Lung microvascular endothelial cell (primary cell): ENCODE measurements around the gene FXN. TPM values are rescaled to one million over a fixed set of nuclear protein-coding genes. Genes with fewer than 3 reads are reported as not detected.

Experiments used
- DNase-seq, 2 donors: peaks; one replicate each; pipeline versions ENCODE4 v3.0.0 to v3.0.0-alpha.2; 2010; ENCODE audit warnings: low read depth in 2 of 2
- total RNA-seq: library from RNA; depleted of rRNA; stranded (reverse); fragments of >200 nt; gene quantifications from 2 replicates; pipeline ENCODE4 v1.2.1, GENCODE V29; 2014

FXN gene
- total RNA-seq, 1 donor from 2014 or later: 1.2 TPM

DNA sequence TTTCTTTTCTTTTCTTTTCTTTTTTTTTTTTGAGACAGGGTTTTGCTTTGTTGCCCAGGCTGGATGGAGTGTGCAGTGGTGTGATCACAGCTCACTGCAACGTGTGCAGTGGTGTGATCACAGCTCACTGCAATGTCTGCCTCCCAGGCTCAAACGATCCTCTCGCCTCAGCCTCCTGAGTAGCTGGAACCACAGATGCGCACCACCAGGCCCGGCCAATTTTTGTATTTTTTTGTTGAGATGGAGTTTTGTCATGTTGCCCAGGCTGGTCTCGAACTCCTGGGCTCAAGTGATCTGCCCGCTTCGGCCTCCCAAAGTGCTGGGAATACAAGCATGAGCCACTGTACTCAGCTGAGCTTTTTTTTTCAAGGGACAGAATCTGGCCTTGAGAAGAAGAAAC is 101.8 kb downstream of the FXN start:
- no peak for DNase-seq

DNA sequence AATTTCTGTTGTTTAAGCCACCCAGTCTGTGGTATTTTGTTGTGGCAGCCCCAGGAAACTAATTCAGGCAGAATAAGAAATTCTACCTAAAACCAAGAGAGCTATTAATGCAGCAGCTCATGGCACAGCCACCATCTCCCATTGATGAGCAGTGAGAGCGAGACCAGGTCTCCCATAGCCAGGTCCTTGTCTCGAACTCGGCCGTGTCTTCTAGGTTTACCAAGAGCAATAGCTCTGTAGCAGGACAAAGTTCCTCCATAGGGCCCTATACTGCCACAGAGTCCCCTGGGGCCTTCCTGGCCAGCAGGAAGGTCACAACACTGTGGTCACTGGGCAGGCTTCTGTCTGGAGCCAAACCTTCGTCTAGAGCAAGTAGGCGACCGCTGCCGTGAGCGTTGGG is 104.0 kb downstream of the FXN start:
- no peak for DNase-seq

DNA sequence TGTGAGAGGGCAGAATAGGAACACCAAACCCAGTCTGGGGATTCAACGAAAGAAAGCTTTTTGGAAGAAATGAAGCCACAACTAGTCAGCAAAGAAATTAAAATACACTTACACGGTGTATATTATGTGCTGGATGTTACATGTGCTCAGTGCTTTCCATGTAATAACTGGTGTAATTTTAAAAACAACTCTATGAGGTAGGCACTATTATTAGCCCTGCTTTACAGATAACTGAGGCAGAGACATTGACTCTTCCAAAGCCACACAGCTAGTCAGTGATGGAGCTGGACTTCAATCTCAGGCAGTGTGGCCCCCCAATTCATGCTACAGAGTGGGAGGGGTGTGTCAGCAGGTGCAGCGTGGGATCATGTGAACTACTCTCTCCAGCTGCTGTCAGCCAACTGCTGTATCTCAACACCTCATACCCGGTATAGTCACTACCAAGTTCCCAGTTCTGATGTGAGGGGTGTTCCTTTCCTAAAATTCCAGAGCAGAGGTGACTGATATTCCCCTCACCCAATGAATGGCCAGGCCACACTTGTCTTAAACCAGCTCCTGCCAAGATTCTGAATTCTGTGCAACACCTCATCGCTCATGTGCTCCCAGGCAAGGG is 104.7 kb downstream of the FXN start:
- no peak for DNase-seq

DNA sequence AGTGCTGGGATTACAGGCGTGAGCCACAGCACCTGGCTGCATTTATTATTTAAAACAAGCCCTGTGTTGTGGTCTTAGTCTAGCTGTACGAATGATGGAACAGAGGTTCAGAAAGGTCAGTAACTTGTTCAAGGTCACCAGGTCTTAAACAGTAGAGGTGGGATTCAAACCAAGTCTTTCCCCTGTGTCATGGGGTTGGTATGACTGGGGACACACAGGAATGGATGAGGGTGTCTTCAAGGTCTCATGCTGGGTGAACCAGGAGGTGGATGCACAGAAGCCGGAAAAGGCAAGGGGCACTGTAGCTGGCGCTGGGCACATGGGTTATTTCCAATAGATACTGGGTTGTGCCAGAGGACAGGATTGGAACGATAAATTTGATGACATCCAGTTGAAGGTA is 106.3 kb downstream of the FXN start:
- no peak for DNase-seq

DNA sequence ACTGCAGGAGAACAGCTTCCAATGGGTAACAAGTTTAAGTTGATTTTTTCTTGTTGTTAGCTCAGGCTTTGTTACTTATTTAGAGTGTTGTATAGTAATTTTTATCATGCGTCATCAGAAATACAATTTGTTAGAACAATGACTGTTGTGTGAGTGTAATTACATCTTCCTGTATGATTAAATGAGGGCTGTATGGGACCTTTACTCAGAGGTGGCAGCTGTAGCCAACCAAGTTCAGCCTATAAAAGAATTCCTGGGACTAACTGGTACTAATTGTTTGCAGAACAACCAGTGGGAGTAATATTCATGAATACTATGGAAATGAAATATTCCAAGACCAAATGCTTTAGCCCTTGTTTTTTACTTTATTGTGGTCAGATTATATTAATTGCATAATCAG is 107.7 kb downstream of the FXN start:
- DNase-seq: peak in 1 of 2 donors; percentile 85

DNA sequence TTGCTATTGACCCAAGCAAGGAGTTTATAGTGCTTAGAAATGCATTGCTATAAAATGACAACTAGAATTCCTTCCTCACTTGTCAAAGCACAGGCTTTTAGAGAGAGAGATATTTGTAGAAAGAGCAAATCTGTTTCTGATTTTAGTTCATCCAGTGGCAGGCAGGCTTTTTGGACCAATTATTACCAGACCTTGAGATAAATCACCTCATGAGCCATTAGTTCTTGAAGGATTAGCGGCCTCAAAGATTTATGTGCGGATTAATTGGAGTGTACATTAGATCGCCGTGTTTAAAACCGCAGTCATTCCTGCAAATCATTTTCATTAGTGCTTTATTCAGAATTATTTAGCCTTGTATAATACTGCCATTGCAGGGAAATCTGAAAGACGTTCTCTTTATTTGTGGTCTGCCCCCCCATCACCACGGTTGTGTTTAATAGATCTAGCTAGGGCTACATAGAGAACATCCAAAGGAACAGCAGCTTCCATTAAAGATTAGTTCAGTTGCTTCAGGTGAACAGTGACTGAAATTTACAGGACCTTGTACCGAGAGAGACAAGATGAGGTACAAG is 109.7 kb downstream of the FXN start:
- no peak for DNase-seq

DNA sequence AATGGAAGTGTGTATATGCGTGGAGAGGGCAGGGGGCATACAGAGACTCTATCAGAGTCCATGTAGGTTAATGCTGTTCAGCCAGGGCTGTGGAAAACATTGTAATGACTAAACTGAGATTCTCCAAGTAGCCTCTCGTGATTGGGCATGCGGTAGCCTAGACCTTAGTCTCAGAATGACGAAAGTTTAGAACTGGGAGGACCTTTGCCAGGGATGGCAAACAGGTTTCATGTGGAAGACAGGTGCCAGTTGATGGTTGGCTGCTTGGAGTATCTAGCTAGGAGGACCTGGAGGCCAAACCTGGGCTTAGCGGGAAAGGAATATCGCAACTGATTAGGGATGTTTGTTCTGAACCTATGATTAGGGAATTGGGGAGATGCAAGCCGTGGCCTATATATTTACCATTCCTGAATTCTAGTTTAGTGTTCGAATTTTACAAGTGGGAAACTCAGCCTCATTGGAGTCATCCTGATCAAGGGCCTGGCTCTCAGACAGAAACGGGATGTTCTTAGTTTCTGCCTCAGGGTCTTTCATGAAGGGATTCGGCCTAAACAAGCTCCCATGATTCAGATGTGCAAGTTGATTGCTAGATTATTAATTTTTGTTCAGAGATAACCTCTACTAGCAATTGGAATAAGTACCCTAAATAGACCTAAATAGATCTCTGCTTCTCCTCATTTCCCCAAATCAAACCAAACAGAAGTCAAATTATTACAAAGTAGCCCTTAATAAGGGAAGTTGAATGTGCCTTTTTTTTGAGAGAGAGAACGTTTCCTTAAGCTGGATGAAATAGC is 111.7 kb downstream of the FXN start:
- DNase-seq: no peak

DNA sequence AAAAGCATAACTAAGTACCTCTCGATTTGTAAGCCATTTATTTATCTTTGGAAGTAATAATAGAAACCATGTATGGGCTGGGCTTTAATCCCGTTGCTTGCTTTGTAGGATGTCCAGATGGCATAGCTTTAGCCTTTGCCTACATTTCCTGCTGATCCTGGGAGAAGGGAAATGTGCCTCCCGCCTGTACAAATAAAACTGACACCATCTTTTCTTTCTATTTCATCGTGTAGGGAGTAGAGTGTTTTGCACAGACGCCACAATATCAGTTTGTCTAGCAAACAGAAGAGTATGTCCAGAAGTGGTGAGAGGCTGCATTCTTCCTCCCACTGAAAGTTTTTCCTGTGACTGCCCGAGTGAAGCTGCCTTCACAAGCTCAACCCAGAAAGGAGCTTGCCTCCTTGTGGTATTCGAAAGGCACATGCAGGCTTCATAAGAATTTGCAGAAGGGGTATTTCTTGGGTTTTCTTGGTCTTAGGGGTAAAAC is 113.8 kb downstream of the FXN start:
- DNase-seq: peak; percentile 67 to 82

Other genes with a start within 250 kb of the FXN start
- gene PRKACG, start 21.6 kb upstream of the FXN start, total RNA-seq: not detected in 2 replicates
- 46.0 and 48.4 TPM in 2 replicates for gene TJP2, start 138.5 kb downstream of the FXN start, total RNA-seq